CD4-positive, alpha-beta T cell (primary cell): ENCODE data around the gene PMPCB. TPM values are rescaled to one million over a fixed set of nuclear protein-coding genes. Genes with fewer than 3 reads are reported as not detected.

Experiments used
- ATAC-seq: fragments of 200-7000 bp; cut with Tn5 transposase; one replicate; pipeline ENCODE4 v1.10.0; 2022; ENCODE audit warnings: mild to moderate bottlenecking; ENCODE audit not compliant: poor library complexity
- CTCF ChIA-PET: fragments of 350-600 bp; sonication (Branson Sonifier 250); formaldehyde crosslinking; loops from one replicate; lab custom pipeline; 2021; ENCODE audit warnings: antibody characterized with exemption, inconsistent platforms; lab: Charles Lee
- POLR2A ChIA-PET: fragments of 350-600 bp; sonication (Branson Sonifier 250); formaldehyde crosslinking; loops from one replicate; lab custom pipeline; 2021; ENCODE audit warnings: antibody characterized with exemption, inconsistent platforms; lab: Charles Lee
- DNase-seq, 14 experiments: peaks; one replicate each; pipeline ENCODE4 v3.0.0-alpha.2; 2013 to 2020; ENCODE audit warnings: mixed read lengths in 2 of 14
- H3K27ac ChIP-seq, 2 donors: one replicate each; pipeline versions ENCODE4 v1.5.1 to v1.7.0; 2013; ENCODE audit warnings: low read length in 2 of 2, low read depth in 1 of 2, mild to moderate bottlenecking in 1 of 2
- H3K27me3 ChIP-seq, 2 experiments: 1 replicate in 1 of 2; 2 replicates in 1 of 2; pipeline versions ENCODE4 v1.6.1 to v1.7.0; 2013; ENCODE audit warnings: low read length in 2 of 2, control low read depth in 1 of 2, mild to moderate bottlenecking in 1 of 2, moderate library complexity in 1 of 2; ENCODE audit not compliant: insufficient read depth in 2 of 2, control insufficient read depth in 1 of 2
- H3K36me3 ChIP-seq: one replicate; pipeline ENCODE4 v1.6.1; 2013; ENCODE audit warnings: low read length, control low read depth; ENCODE audit not compliant: insufficient read depth
- H3K4me1 ChIP-seq: one replicate; pipeline ENCODE4 v1.6.1; 2013; ENCODE audit warnings: low read length, control low read depth; ENCODE audit not compliant: insufficient read depth
- H3K4me3 ChIP-seq: one replicate; pipeline ENCODE4 v1.5.1; 2013; ENCODE audit warnings: mild to moderate bottlenecking, low read length, moderate library complexity
- H3K9me3 ChIP-seq, 2 experiments: 1 replicate in 1 of 2; 2 replicates in 1 of 2; pipeline versions ENCODE4 v1.6.1 to v1.7.0; 2013; ENCODE audit warnings: low read length in 2 of 2, mild to moderate bottlenecking in 2 of 2, control low read depth in 1 of 2, moderate library complexity in 1 of 2; ENCODE audit not compliant: control insufficient read depth in 1 of 2, insufficient read depth in 1 of 2
- H3K27ac Mint-ChIP-seq: one replicate; pipeline ENCODE4 v1.8.0; 2020; ENCODE audit warnings: mixed read lengths
- H3K27me3 Mint-ChIP-seq: one replicate; pipeline ENCODE4 v1.8.0; 2021; ENCODE audit warnings: mixed read lengths
- H3K36me3 Mint-ChIP-seq: one replicate; pipeline ENCODE4 v1.8.0; 2021; ENCODE audit warnings: low read depth, mixed read lengths
- H3K4me1 Mint-ChIP-seq: one replicate; pipeline ENCODE4 v1.8.0; 2021; ENCODE audit warnings: low read depth, mixed read lengths
- H3K4me3 Mint-ChIP-seq: one replicate; pipeline ENCODE4 v1.8.0; 2020; ENCODE audit warnings: mild to moderate bottlenecking, mixed read lengths
- H3K9me3 Mint-ChIP-seq: one replicate; pipeline ENCODE4 v1.8.0; 2020; ENCODE audit warnings: mixed read lengths
- intact Hi-C, 2 experiments: fragments of 100-400 bp; cut with DNase I in 1 of 2; cut with micrococcal nuclease in 1 of 2; formaldehyde crosslinking; loops; one replicate each; pipeline versions ENCODE4 v1.15.1 to v1.9.0; 2023 to 2025; cut with DNase I, micrococcal nuclease
- total RNA-seq, 174 experiments: library from RNA in 2 of 174; stranded (reverse) in 2 of 174; gene quantifications; one replicate each; pipeline ENCODE4 v1.2.3 and lab custom pipeline; 2021 to 2026
- TF ChIP-seq, protein P1 (sequence below): fragments of 200-600 bp; IDR thresholded peaks from one replicate; pipeline ENCODE4 v1.8.0; 2022; ENCODE audit warnings: antibody characterized with exemption, mild to moderate bottlenecking

PMPCB gene
- total RNA-seq, 2 experiments from 2014 or later = 101 to 103 TPM

- Histone ChIP-seq H3K27me3 (no peaks in the 10 kb centered on the region), H3K9me3 (no peaks in the 10 kb centered on the region), H3K4me1 (peaks cover 23% of the 10 kb centered on the region), H3K36me3 (peaks cover 24% of the 10 kb centered on the region), H3K4me3 (peak overlapping the region; percentile 94), H3K27ac (peak overlapping the region; percentile 73 to 82)
- peak in 10 of 14 experiments; percentile 3 to 64 (median 20) for DNase-seq
- H3K36me3 Mint-ChIP-seq = peaks cover 56% of the 10 kb centered on the region
- TF ChIP-seq, protein P1, sequence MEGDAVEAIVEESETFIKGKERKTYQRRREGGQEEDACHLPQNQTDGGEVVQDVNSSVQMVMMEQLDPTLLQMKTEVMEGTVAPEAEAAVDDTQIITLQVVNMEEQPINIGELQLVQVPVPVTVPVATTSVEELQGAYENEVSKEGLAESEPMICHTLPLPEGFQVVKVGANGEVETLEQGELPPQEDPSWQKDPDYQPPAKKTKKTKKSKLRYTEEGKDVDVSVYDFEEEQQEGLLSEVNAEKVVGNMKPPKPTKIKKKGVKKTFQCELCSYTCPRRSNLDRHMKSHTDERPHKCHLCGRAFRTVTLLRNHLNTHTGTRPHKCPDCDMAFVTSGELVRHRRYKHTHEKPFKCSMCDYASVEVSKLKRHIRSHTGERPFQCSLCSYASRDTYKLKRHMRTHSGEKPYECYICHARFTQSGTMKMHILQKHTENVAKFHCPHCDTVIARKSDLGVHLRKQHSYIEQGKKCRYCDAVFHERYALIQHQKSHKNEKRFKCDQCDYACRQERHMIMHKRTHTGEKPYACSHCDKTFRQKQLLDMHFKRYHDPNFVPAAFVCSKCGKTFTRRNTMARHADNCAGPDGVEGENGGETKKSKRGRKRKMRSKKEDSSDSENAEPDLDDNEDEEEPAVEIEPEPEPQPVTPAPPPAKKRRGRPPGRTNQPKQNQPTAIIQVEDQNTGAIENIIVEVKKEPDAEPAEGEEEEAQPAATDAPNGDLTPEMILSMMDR = no peak
- H3K27me3 Mint-ChIP-seq = no peaks in the 10 kb centered on the region
- POLR2A ChIA-PET = interaction anchor here (0.6 to 1.5 kb wide), 4 partner anchors 10 to 46 kb away, joined by 3 to 6 read pairs (median 3); partner anchors contain the start of gene PMPCB
- CTCF ChIA-PET = no interaction called here
- H3K4me1 Mint-ChIP-seq = peaks cover 75% of the 10 kb centered on the region
- ATAC-seq = peak; percentile 28
- no peaks in the 10 kb centered on the region for H3K9me3 Mint-ChIP-seq
- H3K27ac Mint-ChIP-seq = peak overlapping the region; percentile 85
- intact Hi-C loops = loop anchor here in 1 of 2 experiments (2.0 to 5.0 kb wide), 4 partner anchors 45 to 863 kb away; partner anchors contain the start of genes ARMC10, NAPEPLD and ORC5
- H3K4me3 Mint-ChIP-seq = peak overlapping the region; percentile 97
These were observed 46.7 kb downstream of the PMPCB start for GRCh38 chr7:103343758-103344452.

GRCh38 chr7:103344453-103345149 lies 47.4 kb downstream of the PMPCB start, which contains the start of gene DNAJC2:
DNAJC2 (minus strand) TSS chr7:103344767; CDS start chr7:103344622, 145 bp downstream.
- H3K9me3 Mint-ChIP-seq = no peaks in the 10 kb centered on the region
- peak within 1 kb of the TSS; percentile 85 for H3K27ac Mint-ChIP-seq
- H3K4me3 Mint-ChIP-seq = peak within 1 kb of the TSS; percentile 97
- ChIA-PET POLR2A (interaction anchor here (0.6 to 1.5 kb wide), 4 partner anchors 9 to 47 kb away, joined by 3 to 6 read pairs (median 3); partner anchors contain the start of gene PMPCB), CTCF (no interaction called here)
- no peaks in the 10 kb centered on the region for H3K9me3 ChIP-seq
- H3K4me1 Mint-ChIP-seq = peaks cover 76% of the 10 kb centered on the region
- intact Hi-C loops = loop anchor here in 1 of 2 experiments (5.0 kb wide), 3 partner anchors 197 to 863 kb away; partner anchors contain the start of genes ARMC10, NAPEPLD and ORC5
- peaks cover 51% of the 10 kb centered on the region for H3K36me3 Mint-ChIP-seq
- peak; percentile 86 for ATAC-seq
- peaks cover 28% of the 10 kb centered on the region for H3K4me1 ChIP-seq
- peak within 1 kb of the TSS; percentile 73 to 82 for H3K27ac ChIP-seq
- H3K4me3 ChIP-seq = peak within 1 kb of the TSS; percentile 94
- H3K36me3 ChIP-seq = peaks cover 20% of the 10 kb centered on the region
- no peaks in the 10 kb centered on the region for H3K27me3 ChIP-seq
- no peaks in the 10 kb centered on the region for H3K27me3 Mint-ChIP-seq
- TF ChIP-seq, protein P1 = no peak
- peak; percentile 74 to 95 (median 78) for DNase-seq

- Histone ChIP-seq H3K27ac (no peak overlapping the region), H3K36me3 (peaks cover 13% of the 10 kb centered on the region), H3K27me3 (no peaks in the 10 kb centered on the region), H3K4me1 (peaks cover 41% of the 10 kb centered on the region), H3K4me3 (no peak overlapping the region), H3K9me3 (no peaks in the 10 kb centered on the region)
- no peaks in the 10 kb centered on the region for H3K27me3 Mint-ChIP-seq
- H3K36me3 Mint-ChIP-seq = peaks cover 43% of the 10 kb centered on the region
- H3K4me1 Mint-ChIP-seq = peaks cover 75% of the 10 kb centered on the region
- TF ChIP-seq, protein P1 = no peak
- intact Hi-C loops = no loop called here
- ATAC-seq (no peak), DNase-seq (no peak)
- H3K27ac Mint-ChIP-seq = peak overlapping the region; percentile 96
- ChIA-PET CTCF (interaction anchor here (0.5 to 1.5 kb wide), 2 partner anchors 49 to 322 kb away, joined by 3 to 4 read pairs; partner anchors contain the start of gene PMPCB), POLR2A (interaction anchor here (1.4 kb wide), 1 partner anchor 37 kb away, joined by 4 read pairs; no protein-coding TSS in a partner anchor)
- no peaks in the 10 kb centered on the region for H3K9me3 Mint-ChIP-seq
- H3K4me3 Mint-ChIP-seq = peak overlapping the region; percentile 66
These were observed 49.2 kb downstream of the PMPCB start for GRCh38 chr7:103346396-103346795.
